ENCODE measurements around the gene TTC33. TPM values are rescaled to one million over a fixed set of nuclear protein-coding genes. Genes with fewer than 3 reads are reported as not detected.
A peak's percentile ranks its signal among the peaks of the same experiment; 100 is the strongest.
"Not testable (repeated sequence)": the region's sequence is repeated elsewhere in the genome, so short reads cannot be mapped to it uniquely, and the experiment has no call there.

TTC33 gene
- total RNA-seq, 4 donors from 2014 or later = 6.4 to 67.3 (median 17.4) TPM

GRCh38 chr5:40798801-40799210 is 43.0 kb upstream of the TTC33 start:
- no peaks in the 10 kb centered on the region for H3K27me3 ChIP-seq
- H3K36me3 ChIP-seq = no peaks in the 10 kb centered on the region
- no peak for DNase-seq
- intact Hi-C loops (cut with DNase I; ENCODE audit: low total_unique reads) = no loop called here
- H3K4me3 ChIP-seq = peak overlapping the region; percentile 51 to 94 (median 90)
- 4 to 6% methylated on average over 5 to 7 of the region's 7 CpGs for WGBS, 2 donors (ENCODE audit: low coverage in 1 of 2)
- in situ Hi-C loops (cut with MboI; ENCODE audit: low pct_ligation_motif_present in 1 of 4, low pct_unique_long_range_greater_than_20kb in 1 of 4, low sequenced_read_pairs in 3 of 4) = no loop called here
- H3K27ac ChIP-seq = peak overlapping the region; percentile 89 to 98 (median 94)
- no peaks in the 10 kb centered on the region for H3K9me3 ChIP-seq
- no peak for TF ChIP-seq CTCF (IDR thresholded peaks at IDR 0.05)
- no peak for TF ChIP-seq EP300 (IDR thresholded peaks at IDR 0.05; ENCODE audit: low read depth)
- TF ChIP-seq POLR2AphosphoS5 (IDR thresholded peaks at IDR 0.05) = no peak
- TF ChIP-seq POLR2A (IDR thresholded peaks at IDR 0.05) = no peak
- peaks cover 14 to 40% (median 24%) of the 10 kb centered on the region in 4 donors for H3K4me1 ChIP-seq

DNA sequence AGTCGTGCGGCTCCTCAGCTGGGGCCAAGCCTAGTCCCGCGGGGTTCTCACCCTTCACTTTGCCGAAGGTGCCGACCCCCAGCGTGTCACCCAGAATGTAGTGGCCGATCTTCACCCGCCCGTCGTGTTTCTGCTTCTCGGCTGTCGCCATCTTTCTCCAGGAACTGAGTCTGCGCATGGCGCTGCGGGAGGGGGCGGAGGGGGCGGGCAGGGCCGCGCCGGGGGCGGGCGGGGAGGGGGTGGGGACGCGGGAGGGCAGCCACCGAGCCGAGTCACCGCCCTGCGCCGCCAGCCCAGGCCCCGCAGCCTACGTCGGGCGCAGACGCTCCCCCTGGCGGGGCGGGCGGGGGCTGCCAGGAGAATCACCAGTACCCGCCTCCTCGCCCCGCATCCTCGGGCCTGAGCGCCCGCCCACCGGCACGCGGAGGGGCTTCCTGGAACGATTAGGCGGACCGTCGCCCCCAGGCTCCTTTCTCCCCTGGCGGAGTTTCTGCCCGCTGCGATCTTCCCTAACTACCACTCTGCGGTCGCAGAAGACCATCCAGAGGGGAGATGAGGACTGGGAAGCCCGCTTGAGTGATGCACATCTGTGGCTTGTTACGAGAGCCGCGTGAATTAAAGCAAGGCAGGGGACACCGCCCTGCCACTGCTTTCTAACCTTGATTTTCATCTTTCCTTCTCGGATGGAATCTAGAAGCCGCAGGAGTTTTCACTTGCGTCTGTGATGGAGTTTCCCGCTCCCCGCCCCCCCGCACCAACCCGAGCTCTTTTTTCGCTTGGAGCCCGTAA is 42.4 kb upstream of the TTC33 start, which contains the start of gene PRKAA1:
PRKAA1 (minus strand) TSS at position 363 of the 789 bp plus-strand sequence; CDS start at position 178, 185 bp downstream.
- intact Hi-C loops (cut with DNase I; ENCODE audit: low total_unique reads) = no loop called here
- Histone ChIP-seq H3K27ac (peak within 1 kb of the TSS; percentile 89 to 98 (median 94)), H3K4me3 (peak within 1 kb of the TSS; percentile 78 to 94 (median 90)), H3K4me1 (peaks cover 14 to 43% (median 24%) of the 10 kb centered on the region in 4 donors), H3K36me3 (no peaks in the 10 kb centered on the region), H3K27me3 (no peaks in the 10 kb centered on the region), H3K9me3 (no peaks in the 10 kb centered on the region)
- WGBS, 2 donors (ENCODE audit: low coverage in 1 of 2) = 1% methylated on average over 31 of the region's 70 CpGs; no CpG with 5 or more reads in 1 of the 2 donors
- peak; percentile 44 to 76 (median 73) for TF ChIP-seq POLR2AphosphoS5 (IDR thresholded peaks at IDR 0.05)
- TF ChIP-seq POLR2A (IDR thresholded peaks at IDR 0.05) = peak; percentile 67
- peak; percentile 59 to 79 (median 65) for TF ChIP-seq CTCF (IDR thresholded peaks at IDR 0.05)
- no peak for TF ChIP-seq EP300 (IDR thresholded peaks at IDR 0.05; ENCODE audit: low read depth)
- in situ Hi-C loops (cut with MboI; ENCODE audit: low pct_ligation_motif_present in 1 of 4, low pct_unique_long_range_greater_than_20kb in 1 of 4, low sequenced_read_pairs in 3 of 4) = no loop called here
- DNase-seq = peak; percentile 93

- Histone ChIP-seq H3K9me3 (no peaks in the 10 kb centered on the region), H3K4me1 (peaks cover 14 to 49% (median 26%) of the 10 kb centered on the region in 4 donors), H3K4me3 (peak overlapping the region; percentile 78 to 94 (median 90)), H3K27me3 (no peaks in the 10 kb centered on the region), H3K36me3 (no peaks in the 10 kb centered on the region), H3K27ac (peak overlapping the region; percentile 89 to 98 (median 94))
- in situ Hi-C loops (cut with MboI; ENCODE audit: low pct_ligation_motif_present in 1 of 4, low pct_unique_long_range_greater_than_20kb in 1 of 4, low sequenced_read_pairs in 3 of 4) = no loop called here
- peak; percentile 81 for DNase-seq
- intact Hi-C loops (cut with DNase I; ENCODE audit: low total_unique reads) = no loop called here
- peak in 1 of 3 donors; percentile 5 for TF ChIP-seq POLR2AphosphoS5 (IDR thresholded peaks at IDR 0.05)
- TF ChIP-seq EP300 (IDR thresholded peaks at IDR 0.05; ENCODE audit: low read depth) = no peak
- no peak for TF ChIP-seq CTCF (IDR thresholded peaks at IDR 0.05)
- WGBS, 2 donors (ENCODE audit: low coverage in 1 of 2) = 1 to 2% methylated on average over 6 to 43 of the region's 56 CpGs
These were observed 41.7 kb upstream of the TTC33 start for GRCh38 chr5:40797273-40798011.

- Histone ChIP-seq H3K9me3 (no peaks in the 10 kb centered on the region), H3K27me3 (no peaks in the 10 kb centered on the region), H3K4me1 (peaks cover 14 to 59% (median 34%) of the 10 kb centered on the region in 4 donors), H3K36me3 (no peaks in the 10 kb centered on the region), H3K4me3 (peak overlapping the region in 3 of 4 donors; percentile 88 to 94 (median 91)), H3K27ac (peak overlapping the region; percentile 89 to 98 (median 94))
- 20 to 22% methylated on average over 3 of the region's 3 CpGs for WGBS, 2 donors (ENCODE audit: low coverage in 1 of 2)
- TF ChIP-seq POLR2AphosphoS5 (IDR thresholded peaks at IDR 0.05) (peak; percentile 14 to 34 (median 17)), CTCF (IDR thresholded peaks at IDR 0.05) (no peak)
- in situ Hi-C loops (cut with MboI; ENCODE audit: low pct_ligation_motif_present in 1 of 4, low pct_unique_long_range_greater_than_20kb in 1 of 4, low sequenced_read_pairs in 3 of 4) (no loop called here), intact Hi-C loops (cut with DNase I; ENCODE audit: low total_unique reads) (no loop called here)
- no peak for DNase-seq
These were observed 40.7 kb upstream of the TTC33 start for GRCh38 chr5:40796487-40796889.

DNA sequence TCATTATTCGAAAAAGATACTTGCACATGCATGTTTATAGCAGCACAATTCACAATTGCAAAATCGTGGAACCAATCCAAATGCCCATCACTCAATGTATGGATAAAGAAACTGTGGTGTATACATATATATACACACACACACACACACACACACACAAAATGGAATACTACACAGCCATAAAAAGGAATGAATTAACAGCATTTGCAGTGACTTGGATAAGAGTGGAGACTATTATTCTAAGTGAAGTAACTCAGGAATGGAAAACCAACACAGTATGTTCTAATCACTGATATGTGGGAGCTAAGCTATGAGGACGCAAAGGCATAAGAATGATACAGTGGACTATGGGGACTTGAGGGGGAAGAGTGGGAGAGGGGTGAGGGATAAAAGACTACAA is 39.1 kb upstream of the TTC33 start:
- H3K27ac ChIP-seq; in situ Hi-C loops (cut with MboI; ENCODE audit: low pct_ligation_motif_present in 1 of 4, low pct_unique_long_range_greater_than_20kb in 1 of 4, low sequenced_read_pairs in 3 of 4); intact Hi-C loops (cut with DNase I; ENCODE audit: low total_unique reads); H3K9me3 ChIP-seq; H3K27me3 ChIP-seq; H3K4me3 ChIP-seq; DNase-seq; H3K36me3 ChIP-seq: not testable (repeated sequence)
- peaks cover 14 to 70% (median 41%) of the 10 kb centered on the region in 4 donors for H3K4me1 ChIP-seq
- WGBS, 2 donors (ENCODE audit: low coverage in 1 of 2) = 70 to 79% methylated on average over 2 to 3 of the region's 3 CpGs

DNA sequence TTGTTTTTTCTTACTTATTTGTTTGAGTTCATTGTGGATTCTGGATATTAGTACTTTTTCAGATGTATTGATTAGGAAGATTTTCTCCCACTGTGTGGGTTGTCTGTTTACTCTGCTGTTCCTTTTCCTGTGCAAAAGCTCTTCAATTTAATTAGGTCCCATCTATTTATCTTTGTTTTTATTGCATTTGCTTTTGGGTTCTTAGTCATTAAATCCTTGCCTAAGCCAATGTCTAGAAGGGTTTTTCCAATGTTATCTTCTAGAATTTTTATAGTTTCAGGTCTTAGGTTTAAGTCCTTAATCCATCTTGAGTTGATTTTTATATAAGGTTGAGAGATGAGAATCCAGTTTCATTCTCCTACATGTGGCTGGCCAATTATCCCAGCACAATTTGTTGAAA is 38.6 kb upstream of the TTC33 start:
- H3K27me3 ChIP-seq; intact Hi-C loops (cut with DNase I; ENCODE audit: low total_unique reads); H3K9me3 ChIP-seq; H3K27ac ChIP-seq; H3K36me3 ChIP-seq; in situ Hi-C loops (cut with MboI; ENCODE audit: low pct_ligation_motif_present in 1 of 4, low pct_unique_long_range_greater_than_20kb in 1 of 4, low sequenced_read_pairs in 3 of 4); H3K4me3 ChIP-seq; DNase-seq: not testable (repeated sequence)
- peaks cover 14 to 69% (median 40%) of the 10 kb centered on the region in 4 donors for H3K4me1 ChIP-seq
